GM18520 (cell line): Measurements from ENCODE around the gene MAN1C1.
"Not testable (repeated sequence)": the region's sequence is repeated elsewhere in the genome, so short reads cannot be mapped to it uniquely, and the experiment has no call there.

ENCODE experiments used
- ATAC-seq: cut with Tn5 transposase; IDR thresholded peaks from one replicate; pipeline ENCODE4 v1.9.1; 2021; ENCODE audit not compliant: unreplicated experiment

MAN1C1 gene

DNA sequence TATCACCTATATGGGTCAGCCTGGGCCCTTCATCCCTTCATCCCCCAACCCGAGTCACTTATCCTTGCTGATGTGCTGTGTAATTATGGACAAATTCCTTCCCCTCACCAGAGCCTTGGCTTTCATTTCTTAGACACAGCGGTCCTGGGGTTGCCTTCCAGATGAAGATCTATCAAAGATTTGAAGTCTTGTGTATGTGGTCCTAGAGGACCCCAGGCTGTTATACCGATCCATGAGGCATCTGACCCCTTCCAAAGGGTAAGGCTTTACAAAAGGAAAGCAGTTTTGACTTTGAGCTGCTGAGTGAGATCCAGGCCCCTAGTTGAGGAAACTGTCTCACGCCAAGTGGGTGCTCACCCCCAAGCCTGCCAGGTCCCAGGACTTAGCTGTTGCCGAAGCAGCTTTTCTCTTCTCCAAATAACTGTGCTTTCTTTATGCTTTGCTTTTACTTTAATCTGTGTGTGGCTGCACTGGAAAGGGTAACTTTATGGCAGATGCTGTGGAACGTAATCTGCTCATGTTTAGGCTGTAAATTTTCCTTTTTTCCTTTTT lies 37.6 kb downstream of the MAN1C1 start:
- ATAC-seq = no peak

DNA sequence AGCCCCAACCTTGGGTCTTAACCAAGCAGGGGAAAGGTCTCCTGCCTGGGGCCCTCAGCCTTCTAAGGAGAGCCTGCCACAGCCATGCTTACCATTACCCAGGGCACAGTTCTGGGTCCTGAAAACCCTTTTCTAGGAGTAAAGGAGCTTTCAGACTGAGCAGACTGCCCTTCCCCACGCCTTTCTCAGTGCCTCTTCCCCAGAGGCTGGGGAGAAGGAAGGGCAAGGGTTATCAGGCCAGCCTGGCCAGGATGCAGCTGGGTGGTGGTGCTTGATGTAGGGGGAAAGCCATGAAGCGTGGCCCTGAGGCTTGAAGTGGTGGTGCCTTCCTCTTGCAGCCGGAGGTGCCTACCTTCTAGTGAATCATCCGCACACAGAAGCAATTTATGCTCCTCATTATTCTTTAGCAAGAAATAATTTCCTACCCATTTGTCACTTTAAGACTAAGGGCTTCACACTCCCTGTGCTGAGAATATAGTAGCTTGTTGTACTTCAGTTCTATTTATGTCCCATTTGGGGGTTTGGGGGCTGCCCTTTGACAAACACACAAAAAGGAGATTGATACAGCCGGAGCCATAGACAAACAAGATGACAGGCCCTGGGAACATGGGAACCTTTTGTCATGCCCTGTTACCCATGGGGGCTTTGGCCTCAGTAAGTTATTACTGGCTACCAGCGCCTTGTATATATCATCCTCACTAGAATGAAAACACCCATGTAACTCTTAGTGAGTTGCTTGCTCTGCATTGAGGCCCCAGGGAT lies 40.7 kb downstream of the MAN1C1 start:
- ATAC-seq = no peak

DNA sequence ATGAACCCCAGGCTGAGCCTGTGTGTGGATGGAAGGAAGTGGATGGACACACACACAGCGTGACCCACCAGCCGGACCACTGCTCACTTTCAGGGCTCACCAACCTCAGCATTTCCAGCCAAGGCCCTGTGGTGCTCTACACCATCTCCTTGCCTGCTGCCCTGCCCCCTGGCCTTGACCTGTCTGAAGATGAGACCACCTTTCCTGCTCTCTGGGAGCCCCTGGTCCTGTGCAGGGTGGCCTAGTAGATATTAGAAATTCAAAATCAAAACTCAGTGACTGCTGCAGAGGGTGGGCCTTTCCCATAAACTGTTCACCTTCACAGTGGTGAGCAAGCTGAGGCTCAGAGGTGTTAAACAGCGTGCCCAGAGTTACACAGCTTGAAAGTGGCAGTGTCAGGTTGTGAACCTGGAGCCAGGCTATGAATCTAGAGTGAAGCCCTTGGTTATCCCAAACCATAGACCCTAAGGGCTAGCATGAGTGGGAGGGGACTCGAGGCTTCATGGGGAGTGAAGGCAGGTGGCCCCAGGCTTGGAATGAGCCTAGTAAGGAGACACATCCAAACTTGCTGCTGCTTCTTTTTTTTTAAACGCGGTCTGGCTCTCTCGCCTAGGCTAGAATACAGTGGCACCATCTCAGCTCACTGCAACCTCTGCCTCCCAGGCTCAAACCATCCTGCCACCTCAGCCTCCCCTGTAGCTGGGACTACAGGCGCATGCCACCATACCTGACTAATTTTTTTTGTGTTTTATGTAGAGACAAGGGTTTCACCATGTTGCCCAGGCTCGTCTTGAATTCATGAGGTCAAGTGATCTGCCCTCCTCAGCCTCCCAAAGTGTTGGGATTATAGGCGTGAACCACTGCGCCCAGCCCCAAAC lies 41.5 kb downstream of the MAN1C1 start:
- no peak for ATAC-seq

DNA sequence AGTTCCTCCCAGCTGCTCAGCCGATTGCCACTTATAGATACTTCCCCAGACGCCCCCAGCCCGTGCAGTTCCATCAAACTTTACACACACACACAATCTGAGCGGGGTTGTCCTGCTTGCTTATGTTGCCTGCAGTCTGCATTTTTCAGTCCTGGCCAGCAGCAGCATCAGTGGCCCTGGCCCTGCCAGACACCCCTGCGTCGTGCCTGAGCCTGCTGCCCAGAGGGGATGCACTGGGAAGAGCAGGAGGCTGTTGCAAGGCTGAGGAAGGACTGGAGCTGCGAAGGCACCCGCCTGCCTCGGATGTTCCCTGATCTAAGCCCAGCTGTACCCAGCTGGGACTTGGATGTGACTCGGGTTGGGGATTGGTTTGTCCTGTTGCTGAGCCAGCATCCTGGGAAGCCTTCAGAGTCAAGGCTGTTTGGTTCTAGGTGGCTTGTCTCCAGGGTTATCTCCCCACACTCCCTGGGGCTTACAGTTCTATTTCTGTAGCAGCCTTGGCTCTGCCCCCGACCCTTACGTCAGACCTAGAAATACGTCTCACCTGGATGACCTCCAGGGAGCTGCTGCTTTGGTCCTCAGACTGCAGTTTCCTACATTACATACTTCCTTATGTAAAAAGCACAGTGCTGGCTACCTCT lies 42.3 kb downstream of the MAN1C1 start:
- no peak for ATAC-seq

DNA sequence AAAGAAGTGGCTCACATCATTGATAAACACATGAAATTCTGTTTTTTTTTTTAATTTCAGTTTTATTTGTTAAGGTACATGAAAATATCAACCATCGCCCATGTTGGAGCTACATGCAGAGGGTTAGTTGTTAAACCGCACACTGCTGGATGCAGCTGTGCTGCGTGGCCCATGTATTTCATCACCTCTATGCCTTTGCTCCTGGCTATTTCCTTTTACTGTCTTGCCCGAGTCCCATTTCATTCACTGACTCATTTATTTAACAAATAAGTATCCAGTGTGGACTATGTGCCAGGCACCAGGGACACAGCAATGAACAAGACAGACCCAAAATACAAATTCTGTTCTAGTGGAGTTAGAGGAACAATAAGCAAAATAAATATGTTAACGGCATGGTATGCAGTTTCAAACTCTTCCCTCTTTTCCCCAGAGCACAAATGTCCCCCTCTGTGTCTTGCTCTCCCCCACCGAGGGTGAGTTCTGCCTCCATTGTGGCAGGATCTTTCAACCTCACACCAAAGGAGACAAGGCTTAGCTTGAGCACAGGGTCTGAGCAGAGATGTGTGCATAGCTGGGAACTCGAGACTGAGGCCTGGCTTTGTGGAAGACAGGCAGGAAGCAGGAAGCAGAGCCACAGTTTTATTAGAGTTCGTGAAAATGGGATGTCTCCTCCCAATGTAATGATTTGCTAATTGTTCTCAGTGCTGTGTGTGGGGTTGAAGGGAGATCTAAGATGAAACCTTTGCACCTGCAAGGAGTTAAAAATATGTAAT lies 44.6 kb downstream of the MAN1C1 start:
- ATAC-seq = no peak

DNA sequence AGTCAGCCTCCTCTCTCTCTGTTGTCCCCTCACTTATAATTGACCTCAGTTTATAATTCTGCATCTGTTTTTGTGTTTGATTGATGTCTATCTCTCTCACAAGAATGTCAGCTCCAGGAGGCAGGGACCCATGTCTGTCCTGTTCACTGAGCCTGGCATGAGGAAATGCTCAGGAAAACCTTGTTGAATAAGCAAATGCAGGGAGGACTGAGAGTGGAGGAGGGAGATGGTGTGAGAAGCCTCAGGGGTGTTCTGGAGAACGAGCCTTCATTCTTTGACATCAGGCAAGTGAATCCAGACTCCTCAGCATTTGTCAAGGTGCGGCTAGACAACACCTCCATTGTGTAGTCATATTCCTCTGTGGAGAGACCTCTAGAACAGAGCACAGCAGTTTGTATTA lies 45.5 kb downstream of the MAN1C1 start:
- no peak for ATAC-seq

DNA sequence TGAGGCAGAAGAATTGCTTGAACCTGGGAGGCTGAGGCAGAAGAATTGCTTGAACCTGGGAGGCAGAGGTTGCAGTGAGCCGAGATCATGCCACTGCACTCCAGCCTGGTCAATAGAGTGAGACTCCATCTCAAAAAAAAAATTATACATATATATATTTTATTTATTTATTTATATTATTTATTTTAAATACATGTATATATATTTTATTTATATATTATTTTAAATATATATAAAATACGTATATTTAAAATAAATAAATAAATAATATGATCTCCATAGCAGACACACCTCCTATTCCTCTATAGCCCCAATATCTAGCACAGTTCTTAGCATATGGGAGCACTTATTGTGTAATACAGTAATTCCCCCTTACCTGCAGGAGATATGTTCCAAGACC lies 46.4 kb downstream of the MAN1C1 start:
- not testable (repeated sequence) for ATAC-seq

DNA sequence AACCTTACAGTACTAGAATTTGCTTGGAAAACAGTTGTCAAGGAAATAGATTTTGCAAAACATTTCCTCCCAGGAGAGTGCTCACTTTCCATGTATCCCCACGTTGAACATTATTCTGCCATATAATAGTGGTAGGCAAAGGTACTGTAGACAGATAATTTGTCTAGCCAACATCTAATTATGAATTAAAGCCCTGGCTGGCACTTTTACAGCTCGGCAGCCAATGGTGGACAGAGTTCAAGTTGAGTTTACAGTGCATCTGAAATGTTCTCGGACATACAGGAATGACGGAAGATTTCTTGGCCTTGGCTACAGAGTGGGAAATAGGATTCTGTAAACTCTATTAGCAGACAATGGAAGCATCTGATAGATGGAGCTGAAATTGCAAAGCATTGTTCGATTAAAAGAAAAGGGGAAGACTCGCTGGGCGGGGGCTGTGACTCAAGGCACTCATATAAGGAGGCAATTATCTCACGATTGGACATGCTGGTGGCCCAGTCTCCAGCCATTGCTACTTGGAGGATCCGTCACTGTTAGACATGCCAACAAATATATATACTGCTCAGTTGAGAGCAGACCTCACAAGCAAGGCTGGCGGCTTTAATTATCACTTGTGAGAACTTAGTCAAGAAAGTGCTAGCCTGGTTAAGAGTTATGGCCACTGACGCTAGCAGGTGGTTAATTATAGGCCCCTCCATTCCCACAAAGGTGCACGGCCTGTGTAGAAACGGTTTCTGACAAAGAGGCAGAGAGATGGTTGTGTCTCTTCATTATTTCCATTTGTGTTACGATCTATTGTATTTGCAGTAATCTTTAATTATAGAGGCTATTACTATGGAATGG lies 48.0 kb downstream of the MAN1C1 start:
- no peak for ATAC-seq

DNA sequence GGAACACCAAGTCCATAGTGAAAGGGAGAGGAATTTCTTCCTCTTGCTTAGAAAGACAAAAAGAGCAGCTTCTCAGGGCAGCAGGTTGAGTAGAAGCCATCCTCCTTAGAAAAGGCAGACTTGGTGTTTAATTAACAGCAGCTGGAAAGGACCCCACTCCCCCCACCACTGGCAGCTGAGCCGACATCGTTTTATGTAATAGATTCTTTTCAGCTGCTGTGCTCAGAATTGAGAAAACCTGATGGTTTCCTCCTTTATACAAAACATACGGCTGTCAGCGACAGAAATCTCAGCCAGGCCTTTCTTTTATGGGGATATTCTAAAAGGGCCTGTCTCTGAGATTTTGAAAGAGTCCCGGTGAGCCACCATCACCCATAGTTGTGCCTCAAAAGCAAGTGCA lies 49.9 kb downstream of the MAN1C1 start:
- ATAC-seq = no peak

DNA sequence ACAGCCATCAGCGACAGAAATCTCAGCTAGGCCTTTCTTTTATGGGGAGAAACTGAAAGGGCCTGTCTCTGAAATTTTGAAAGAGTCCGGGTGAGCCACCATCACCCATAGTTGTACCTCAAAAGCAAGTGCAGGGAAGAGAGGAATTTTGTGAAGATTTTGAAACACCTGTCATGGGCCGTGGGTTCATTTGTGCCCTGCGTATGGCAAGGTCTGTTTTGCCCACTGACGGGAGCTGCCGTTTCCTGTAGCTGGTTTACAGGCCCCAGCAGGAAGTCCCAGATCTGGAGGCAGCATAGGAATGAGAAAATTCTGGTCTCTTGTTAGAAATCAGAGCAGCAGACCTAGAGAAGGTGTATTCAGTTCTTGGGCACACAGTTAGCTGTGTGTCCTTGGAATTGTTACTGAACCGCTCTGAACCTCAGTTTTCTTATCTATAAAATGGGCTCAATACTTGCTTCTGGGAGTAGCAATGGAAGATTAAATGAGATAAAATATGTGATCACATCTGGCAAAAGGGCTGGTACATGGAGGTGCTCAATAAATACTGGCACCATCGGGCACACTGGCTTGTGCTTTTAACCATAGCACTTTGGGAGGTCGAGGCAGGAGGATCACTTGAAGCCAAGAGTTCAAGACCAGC lies 52.5 kb downstream of the MAN1C1 start:
- ATAC-seq = no peak

DNA sequence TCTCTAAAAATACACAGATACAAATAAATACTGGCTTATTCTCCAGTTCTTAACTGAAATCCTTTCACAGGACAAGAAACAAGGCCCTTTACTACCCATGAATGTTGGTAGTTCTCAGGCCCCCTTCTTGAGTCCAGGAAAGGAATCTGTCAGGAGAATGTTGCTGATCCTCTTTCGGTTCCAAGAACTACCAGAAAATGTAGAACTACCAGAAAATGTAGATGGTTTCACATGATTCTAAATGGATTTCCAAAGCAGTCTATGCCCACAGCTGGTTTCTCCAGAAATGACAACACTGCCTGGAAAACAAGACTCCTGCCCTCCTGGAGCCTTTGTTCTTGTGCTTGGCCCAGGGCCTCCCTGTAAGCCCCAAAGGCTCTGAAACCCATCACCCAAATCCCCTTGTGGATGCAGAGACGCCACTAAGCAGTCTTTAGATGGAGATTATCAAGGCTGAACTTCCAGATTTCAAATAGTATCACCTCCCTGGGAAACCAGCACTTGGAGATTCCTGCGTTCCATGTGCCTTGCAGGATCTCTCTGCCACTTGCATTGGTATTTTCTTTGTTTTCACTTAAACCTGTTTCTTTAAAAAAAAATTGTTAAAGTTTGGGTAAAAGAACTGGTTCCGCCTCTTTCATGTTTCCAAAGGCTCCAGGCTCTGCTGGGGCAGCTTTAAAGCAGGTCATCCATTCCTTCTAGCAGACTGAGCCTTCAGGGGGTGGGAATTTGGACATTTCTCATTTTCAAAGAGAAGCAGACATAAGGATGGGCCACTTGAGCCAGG lies 53.4 kb downstream of the MAN1C1 start:
- ATAC-seq = no peak

DNA sequence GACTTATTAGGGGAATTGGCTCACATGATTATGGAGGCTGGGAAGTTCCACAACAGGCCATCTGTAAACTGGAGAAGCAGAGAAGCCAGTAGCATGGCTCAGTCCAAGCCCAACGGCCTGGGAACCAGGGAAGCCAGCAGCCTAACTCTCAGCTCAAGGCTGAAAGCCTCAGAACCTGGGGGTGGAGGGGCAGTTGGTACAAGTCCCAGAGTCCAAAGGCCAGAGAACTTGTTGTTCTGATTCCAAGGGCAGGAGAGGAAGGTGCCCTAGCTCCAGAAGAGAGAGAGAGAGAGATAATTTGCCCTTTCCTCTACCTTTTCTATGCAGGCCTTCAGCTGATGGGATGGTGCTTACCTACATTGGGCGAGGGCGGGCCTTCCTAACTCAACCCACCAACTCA lies 55.3 kb downstream of the MAN1C1 start:
- ATAC-seq = no peak

DNA sequence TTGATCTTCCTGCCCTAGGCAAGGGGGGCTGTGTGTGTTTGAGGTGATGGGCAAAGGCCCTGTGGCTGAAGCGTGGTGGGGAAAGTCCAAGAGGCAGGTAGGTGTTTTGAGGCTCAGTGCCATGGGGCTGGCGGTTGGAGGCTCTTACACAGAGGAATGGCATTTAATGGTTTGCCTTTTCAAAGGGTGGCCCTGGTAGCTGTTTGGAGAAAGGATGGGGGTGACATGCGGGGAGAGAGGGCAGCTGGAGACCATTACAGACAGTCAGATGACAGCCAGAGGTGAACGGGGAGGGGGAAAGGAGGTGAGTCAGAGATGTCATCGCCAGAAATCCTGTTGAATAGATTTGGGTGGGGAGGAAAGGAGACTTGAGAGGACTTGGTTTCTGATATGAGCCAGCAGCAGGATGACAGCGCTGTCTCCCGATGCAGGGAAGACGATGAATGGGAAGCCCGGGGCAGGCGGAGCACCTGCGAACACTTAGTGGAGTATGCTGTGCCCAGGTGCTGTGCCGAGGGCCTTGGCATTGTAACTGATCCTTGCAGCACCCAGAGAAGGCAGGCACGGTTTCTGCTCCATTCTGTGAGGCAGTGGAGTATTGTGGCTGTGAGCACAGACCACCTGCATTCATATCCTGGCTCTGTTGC lies 56.3 kb downstream of the MAN1C1 start:
- ATAC-seq = no peak

DNA sequence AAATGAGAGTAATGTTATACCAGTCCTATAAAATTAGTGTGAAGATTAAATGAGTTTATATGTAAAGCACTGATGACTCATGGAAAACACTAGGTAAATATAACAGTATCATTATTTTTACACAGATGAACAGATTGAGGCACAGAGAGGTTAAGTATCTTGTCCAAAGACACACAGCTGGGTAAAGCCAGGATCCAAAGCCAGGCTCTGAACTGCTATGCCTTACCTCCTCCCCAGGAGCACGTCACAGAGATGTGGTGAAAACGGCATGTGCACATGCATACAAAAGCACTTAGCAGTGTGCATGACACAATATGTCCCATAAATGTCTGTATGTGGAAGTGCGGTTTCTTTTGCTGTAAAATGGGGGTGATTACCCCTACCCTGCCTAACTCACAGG lies 56.9 kb downstream of the MAN1C1 start:
- ATAC-seq = no peak

DNA sequence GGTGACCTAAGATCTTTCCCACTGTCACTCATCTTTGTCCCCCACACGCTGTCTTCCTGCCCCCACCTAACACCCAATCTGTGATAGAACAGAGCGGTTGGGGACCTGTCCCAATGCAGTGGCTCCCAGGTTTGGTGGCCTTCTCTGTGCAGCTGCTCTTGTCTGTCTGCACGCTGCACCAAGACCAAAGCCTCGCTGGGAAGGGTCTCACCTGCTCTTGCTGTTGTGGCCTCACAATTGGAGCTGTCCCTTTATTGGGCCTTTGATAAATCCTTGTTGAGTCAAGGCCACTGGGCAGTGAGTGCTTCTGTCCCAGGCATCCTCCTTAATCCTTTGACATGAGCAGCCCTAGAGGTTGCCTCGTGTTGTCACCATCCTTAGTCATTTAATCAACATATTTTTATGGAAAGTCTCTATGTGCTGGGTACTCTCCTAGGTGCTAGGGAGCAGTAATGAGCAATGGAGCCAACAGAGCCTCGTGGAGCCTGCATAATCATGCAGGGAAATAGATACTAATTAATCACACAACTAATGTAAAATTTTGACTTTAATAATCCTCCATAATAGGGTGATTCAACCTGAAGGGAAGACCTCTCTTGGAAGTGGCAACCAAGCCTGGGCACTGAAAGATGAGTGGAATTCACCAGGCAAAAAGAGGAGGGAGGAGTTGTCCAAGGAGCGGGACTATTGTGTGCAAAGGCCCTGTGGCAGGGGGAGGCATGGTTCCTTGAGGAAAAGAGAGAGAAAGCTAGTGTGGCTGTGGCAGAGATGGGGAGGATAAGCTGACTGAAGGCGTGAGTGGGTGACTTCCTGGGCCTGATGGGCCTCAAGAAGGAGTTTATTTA lies 57.6 kb downstream of the MAN1C1 start:
- no peak for ATAC-seq

DNA sequence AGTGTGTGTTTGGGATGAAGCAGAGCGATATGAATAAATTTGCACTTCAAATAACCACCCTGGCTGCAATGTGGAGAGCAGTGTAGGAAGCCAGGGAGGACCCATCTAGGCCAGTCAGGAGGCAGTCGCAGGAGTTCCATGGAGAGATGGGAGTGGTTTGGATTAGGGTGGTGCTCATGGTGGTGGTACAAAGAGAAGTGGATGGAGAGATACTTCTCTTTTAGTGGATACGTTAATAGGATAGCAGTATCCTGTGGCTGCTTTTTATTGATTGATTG lies 58.2 kb downstream of the MAN1C1 start:
- ATAC-seq = no peak

DNA sequence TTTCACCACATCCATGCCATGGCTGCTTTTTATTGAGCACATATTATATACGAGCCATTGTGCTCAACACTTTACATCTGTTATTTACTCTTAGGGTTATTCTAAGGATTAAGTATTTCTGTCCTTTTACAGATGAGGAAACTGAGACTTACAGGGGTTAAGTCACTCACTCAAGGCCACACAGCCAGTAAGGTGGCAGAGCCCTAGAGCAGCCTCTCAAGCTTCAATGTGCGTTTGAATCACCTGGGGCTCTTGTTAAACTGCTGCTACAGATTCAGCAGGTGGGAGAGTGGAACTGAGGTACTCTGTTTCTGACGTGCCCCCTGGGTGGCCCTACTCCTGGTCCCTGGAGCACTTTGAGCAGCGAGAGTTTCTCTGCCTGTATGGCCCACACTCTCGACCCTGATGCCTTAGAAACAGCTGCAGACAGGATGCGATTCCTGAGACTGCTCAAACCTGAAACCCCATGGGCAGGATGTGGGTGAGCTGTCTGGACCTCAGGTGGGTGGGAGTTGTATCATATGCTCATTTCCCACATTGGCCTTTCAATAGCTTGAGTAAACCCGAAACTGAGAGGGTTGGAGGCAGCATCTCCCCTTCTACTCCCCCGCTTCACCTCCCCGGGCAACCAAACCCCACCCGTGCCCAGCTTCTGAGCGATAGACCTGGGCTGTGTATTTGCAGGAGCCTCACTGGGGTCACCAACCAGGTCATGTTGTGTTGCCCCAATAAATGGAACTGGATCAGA lies 59.3 kb downstream of the MAN1C1 start:
- peak; percentile 90 for ATAC-seq
